T follicular helper cell (primary cell): ENCODE measurements around the gene TIAM1.

ENCODE experiments used
- DNase-seq: peaks from one replicate; pipeline ENCODE4 v3.0.0-alpha.2; 2020; ENCODE audit warnings: low read depth

The TIAM1 gene

DNA sequence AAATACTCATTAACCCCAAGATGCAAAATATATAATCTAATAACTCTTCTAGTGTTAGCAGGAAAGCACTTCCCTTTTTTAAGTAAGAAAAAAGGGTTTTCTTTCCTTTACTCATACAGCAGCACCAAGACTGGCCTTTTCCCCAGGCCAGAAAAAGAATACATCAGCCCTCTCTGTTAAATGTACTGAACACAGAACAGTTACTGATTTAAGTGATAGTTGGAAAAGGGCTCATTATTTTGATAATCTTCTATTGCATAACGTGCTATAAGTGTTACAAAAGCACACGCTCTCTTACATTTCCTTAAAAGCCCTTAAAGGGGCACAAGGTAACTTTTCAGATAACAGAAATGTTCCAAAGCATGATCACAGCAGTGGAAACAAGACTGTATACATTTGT is 142.9 kb downstream of the TIAM1 start:
- DNase-seq = no peak

DNA sequence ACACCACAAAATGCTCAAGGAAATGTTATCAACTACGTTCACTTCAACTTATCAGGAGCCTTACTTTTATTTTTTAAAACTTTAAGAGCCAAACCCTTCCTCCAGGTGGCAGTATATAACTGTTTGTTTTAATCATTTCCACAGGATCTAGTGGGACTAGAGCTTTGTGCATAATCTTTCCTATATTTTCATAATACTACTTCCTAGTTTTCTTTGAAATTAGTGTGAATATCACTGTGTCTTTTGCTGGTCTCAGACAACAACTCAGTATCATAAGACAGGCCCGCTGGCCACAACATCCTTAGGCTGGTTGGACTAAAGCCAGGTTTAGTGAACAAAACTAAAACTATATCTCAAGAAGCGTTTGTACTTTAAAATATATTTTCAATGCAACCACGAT is 145.5 kb downstream of the TIAM1 start:
- no peak for DNase-seq

DNA sequence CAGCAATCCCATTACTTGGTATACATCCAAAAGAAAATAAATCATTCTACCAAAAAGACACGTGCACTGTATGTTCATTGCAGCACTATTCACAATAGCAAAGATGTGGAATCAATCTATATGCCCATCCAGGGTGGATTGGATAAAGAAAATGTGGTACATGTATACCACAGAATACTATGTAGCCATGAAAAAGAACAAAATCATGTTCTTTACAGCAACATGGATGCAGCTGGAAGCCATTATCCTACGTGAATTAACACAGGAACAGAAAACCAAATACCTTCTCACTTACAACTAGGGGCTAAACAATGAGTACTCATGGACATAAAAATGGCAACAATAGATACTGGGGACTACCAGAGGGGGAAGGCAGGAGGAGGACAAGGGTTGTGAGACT is 147.3 kb downstream of the TIAM1 start:
- no peak for DNase-seq

DNA sequence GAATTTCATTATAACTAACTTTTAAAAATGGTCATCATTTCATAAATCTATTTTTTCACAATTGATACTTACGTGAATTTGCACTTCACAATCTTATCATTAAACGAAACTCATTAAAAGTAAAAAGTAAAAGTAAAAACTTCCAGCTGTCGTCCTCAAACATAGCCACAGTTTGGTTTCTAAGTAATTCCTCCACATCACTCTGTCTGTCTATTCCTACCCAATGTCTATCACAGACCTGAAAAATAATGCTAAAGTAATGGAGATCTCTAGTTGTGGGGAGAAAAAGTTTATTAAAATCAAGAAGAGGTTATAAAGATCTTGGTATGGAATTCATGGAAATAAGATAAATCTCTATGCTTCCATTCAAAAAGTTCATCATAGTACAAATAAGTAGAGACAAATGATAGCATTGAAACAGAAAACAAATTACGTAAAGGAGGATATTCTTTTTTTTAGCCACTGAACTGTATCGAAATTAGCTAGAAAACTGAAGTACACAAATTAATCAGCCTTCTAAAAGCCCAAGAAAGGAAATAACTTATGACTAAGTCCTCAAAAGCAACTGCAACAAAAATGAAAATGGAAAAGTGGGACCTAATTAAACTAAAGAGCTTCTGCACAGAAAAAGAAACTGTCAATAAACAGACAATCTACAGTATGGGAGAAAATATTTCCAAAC is 148.6 kb downstream of the TIAM1 start:
- no peak for DNase-seq

DNA sequence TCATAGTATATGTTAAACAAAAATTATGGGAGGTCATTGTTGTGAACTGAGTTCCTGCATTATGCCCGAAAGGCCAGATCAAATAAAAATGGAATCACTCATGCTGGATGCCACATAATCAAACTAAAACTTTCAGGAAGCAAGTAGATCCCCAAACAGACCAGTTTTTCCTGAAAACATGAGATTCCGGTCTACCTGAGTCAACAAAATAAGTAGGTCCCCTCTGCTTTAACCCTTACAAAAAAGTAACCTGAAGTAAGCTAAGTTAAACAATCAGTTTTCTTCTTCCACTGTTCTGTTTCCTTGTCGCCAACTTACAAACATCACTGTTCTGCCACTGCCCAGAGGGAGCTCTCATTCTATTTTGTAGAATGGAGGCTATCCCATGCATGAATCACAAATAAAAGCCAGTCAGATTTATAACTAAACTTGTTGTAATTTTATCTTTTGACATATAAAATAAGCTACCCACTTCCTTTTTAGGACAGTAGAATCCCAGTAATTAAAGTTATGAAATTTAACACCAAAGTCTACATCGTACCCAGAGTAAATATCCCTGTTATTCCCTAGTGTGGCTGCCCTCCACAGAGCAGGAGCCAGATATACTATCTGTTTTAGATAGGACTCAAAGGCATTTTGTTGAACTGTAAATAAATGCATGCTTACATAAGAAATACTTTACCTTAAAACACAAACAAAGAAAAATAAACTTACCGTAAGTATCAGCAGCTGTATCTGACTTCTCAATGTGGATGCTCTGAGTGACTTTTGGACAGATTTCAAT is 149.4 kb downstream of the TIAM1 start:
- no peak for DNase-seq

DNA sequence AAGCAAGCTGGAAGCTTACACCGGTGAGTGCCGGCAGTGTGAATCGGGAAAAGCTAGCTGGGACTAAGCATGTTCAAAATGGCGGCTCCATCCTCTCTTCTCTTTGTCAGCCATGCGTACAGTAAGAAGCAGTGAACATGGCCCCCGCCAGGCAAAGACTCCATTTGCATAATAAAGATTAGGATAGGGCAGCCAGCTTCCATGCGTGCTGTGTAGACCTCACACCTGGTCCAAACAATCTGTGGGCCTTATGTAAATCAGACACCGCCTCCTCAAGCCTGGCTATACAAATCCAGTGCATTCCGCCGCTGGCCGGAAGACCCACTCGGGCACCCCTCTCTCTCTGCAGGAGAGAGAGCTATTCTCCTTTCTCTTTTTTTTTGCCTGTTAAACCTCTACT is 150.3 kb downstream of the TIAM1 start:
- DNase-seq = no peak

DNA sequence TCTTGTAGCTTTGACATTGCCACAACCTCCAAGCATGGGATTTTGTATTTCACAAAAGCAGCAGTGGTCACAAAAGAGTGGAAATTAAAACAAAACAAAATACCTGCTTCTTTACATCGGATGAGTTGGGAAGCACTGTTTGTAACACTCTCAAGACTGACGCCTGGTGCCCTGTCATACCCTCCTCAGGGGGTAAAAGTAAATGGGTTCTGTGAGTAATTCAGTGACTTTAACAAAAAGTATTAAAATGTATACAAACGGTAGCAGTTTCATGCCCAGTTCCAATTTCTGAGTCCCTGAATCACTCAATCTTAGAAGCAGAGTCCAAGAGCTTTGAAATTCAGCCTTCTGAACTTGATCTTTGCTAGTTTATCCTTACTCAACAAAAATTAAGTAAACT is 152.5 kb downstream of the TIAM1 start:
- no peak for DNase-seq

DNA sequence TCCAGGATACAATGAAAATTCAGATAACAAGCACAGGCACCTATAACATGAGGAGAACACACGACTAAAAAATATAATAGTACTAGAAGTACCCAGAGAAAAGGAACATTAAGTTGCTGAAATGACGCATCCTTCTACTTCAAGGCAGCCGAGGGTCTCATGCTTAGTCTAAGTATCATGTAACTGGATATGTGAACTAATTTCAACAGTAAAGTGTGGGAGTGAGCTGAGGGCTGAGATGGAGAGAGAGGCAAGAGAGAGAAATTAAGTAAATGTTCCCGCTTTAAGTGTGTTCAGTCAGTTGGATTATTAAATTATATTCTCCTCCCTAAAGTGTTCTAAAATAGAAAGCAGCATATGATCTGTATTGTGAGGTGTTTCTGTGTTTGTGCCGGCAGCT is 153.5 kb downstream of the TIAM1 start:
- no peak for DNase-seq

DNA sequence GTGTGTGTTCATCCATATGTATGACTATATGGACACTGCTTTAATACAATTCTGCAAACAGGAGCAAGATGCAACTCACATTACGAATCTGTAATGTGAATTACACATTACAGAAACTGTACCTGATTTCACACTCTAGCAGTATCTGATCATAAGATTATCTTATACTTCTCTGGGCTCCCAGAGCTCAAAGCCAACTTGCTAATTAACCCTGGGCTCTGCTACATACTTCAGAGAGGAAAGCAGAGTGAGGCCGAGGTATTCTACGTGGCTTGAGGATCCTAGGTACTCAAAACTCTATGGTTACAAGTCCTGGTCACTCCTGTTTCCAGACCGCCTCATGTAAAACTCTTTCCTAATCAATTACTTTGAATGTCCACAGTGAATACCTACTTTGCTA is 156.6 kb downstream of the TIAM1 start:
- no peak for DNase-seq

DNA sequence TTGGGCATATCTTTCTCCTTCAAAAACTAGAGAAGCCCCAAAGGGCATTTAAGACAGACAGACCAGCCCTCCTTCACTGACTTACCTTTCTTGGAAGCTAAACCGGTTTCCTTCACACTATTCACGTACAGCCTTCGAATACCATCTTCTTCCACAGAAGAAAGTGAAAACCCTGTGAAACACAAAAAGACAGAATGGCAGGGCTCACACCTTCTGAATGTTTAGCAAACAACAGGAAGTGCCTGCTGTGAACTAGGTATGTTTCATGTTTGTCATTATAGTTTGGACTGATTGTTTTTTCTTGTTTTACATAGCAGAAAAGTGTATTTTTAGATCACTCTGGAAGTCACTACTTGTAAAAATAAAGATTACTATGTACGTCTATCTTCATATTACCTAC is 157.1 kb downstream of the TIAM1 start:
- DNase-seq = no peak

DNA sequence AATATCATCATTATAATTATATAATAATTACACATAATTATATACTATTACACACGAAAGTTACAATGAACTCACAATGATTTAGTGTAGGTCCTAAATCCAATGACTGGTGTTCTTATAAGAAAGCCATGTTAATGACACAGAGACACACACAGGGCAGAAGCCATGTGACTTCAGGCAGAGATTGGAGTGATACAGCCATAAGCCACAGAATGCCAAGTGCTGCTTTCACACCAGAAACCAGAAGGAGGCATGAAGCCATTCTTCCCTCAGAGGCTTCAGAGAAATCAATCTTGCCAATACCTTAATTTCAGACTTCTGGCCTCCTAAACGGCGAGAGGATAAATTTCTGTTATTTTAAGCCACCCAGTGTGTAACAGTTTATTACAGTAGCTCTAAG is 158.4 kb downstream of the TIAM1 start:
- peak; percentile 22 for DNase-seq

DNA sequence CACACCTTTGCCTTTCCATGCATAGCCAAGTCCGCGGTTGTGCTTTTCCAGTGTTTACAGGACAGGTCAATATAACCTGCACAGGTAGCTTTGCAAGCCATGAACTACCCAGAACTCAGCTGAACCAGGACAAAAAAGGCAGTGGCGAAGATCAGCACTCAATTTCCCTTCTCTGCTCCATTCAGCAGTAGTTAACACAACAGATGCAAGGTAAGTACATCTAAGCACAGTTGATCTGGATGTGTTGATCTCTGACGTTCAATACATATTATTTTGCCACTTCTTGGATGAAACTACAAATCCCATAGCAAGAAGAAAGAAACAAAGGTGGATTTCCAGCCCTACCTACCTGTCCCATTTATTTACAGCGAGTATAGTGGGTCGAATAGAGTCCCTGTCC is 159.2 kb downstream of the TIAM1 start:
- DNase-seq = no peak

DNA sequence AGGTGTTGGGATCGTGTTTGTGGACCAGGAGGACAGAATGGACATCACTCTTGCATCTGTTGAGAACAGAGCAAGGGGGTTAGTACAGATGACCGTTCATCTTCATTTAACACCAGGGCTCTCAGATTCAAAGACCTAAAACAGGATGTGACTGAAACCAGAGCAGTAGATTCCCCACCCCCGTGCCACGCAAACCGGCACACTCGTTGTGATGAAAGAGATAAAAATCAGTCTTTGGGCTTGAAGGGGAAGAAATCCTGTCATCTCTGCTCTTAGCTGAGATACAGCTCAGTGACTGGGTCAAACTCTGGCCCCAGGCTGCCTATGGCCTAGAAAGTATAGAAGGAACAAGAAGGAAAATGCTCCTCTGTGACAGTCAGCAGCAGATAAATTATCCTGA is 159.6 kb downstream of the TIAM1 start:
- DNase-seq = peak; percentile 61

DNA sequence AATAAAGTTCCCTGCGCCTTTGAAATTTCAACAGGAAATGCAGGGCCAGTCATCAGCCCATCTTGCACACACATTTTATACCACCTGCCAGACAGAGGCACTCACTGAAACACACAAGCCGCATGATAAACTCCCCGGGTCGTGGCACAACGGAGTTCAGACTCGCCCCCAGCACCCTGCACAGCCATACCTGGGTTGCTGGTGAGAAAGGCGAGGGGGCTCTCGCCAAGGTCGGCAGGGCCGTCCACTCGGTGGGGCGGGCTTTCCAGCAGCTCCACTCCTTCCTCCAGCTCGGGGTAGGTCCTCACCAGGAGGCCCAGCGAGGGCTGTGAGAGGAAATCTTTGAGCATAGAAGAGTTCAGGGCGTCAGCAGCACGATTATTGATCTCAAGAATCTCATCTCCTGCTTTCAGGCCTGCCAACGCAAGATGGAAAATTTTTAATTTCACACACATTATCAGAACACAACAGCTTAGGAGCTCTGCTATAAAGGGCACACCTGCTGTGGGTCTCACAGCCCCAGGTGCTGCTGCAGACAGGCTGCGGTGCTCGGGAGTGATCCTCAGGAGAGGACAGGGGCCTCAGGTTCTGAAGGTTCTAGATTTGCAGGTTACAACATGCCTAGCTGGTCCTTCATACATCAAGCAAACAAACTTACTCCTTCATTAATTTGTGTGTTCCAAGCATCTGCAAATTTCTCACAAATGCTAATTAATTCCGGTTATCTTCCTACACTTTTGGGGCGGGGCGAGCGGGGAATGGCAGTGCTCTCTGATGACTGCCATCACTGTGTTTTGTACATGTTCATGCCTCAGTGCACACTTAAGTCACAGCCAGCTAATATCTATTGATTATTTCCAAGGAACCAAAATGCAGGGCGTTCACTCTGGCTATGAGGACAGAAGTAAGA is 161.6 kb downstream of the TIAM1 start:
- peak; percentile 60 for DNase-seq

DNA sequence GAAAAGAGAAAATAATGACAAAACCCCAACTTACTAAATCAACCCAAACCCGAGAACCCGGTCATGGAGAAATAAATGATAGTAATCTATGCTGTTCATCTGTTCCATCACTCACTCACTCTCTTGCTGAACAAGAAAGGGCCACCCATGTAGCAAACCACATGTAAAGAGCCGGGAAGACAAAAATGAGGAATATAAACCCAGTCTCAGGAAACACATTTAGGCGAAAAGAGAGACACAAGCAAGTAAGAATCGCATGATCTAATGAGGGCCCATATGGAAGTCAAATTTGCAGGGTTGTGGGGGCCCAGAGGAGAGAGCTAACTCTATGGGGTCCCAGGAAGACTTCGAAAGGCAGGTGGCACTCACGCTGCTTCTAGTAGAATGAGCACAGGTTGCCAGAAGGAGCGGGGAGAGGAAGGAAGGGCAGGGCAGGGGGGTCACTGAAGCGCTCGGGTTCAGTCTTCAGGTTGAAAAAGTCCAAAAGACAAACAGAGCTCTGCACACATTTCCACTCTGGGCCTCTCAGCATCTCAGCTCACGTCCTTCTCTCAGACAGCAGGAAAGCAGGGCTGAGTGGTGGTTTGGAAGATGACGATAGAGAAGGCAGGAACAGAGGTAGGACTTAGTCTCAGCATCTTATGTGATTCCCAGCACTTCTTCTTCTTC is 162.8 kb downstream of the TIAM1 start:
- peak; percentile 40 for DNase-seq

DNA sequence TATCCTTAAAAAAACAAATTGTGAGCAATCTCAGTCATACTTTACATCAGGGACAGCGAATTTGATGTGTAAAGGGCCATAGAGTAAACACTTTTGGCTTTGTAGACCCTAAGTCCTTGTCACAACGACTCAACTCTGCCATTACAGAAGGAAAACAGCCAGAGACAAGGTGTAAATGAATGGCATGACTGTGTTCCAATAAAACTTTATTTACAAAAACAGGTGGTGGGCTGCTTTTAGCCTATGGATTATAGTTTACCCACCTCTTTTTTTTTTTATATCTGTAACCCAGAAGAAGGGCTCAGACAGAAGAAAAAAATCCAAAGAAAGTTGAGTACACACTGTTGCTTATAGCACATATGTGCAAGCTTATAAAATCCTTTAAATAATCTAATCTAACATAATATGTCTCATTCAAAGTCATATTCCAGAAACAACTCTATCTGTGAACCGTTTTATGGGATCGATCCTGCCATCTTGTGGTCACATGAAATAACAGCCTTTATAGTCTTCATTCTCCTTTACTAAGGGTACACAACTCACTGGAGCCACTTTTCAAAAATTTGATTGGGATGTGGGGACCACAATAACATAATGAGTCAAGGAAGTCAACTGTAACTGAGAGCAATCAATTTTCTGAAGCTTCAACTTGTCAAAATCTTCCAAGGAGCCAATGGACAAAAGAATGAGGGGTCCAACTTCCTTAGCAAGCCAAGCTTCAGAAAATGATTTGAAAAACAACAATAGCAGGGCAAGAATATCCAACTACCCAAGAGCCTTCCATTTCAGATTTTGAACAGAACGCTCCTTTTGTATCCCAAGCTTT is 163.6 kb downstream of the TIAM1 start:
- DNase-seq = no peak

DNA sequence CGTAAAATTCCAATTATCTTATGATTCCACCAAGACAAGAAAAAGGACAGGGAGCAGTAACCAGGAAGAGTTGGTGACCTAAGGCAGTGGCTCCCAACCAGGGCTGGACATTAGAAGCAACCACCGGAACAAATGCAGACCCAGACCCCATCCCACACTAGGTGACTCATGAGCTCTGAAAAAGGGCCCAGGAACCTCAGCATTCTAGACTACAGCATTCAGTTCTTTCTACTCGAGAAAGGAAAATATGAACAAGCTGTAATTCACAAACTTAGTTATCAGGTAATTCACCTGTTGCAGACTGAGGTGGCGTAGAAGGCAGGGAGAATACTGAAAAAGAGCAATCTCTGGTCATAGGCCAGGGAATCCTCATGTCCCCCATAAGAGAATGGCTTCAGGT is 167.3 kb downstream of the TIAM1 start:
- DNase-seq = no peak

DNA sequence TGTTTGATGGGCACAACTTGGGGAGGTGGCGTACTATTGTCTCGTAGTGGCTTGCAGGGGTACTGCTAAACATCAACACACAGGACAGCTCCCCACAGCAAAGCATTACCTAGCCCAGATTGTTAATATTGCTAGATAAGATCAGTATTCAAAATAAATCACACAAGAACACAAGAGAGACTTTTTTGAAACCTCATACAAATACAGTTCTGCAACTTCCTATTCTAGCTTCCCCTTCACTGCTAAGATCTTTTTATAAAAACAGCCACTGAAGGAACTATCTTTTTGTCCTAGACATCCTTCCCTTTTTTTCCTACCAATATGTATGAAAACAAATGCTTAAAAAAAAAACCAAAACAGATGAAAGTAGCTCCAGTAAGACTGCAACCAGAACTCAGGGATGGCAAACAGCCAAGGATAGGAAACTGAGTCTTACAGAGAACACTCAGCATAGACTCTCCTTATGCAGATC is 167.9 kb downstream of the TIAM1 start:
- DNase-seq = no peak

DNA sequence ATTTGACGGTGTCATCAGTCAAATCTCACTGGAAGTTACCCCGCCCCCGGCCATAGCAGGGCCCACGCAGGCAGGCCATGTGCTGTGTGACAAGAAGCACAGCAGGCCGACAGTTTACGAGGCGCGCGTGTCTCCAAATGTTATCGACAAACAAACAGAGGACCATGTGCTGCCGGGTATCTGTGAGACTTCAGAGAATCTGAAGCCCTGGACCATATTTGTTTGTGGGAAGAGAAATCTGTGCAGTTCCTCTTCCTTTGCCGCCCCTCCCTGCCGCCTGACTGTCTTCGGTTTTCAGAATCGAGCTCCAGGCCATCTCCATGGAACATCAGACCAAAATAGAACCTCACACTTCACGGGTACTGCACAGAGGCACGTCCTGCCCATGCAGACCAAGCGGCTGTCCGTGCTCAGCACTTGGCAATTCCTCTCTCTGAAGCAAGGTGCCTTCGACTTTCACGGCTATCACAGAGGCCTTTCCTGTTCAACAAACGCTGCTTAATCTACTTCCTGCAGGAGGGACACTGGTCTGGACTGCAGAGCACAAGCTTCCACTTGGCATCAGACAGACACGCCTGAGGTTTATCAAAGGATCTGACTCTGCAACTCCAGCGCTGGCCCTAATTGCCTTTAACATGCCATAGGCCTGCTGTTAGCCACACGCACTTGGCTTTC is 170.0 kb downstream of the TIAM1 start:
- peak; percentile 28 for DNase-seq

DNA sequence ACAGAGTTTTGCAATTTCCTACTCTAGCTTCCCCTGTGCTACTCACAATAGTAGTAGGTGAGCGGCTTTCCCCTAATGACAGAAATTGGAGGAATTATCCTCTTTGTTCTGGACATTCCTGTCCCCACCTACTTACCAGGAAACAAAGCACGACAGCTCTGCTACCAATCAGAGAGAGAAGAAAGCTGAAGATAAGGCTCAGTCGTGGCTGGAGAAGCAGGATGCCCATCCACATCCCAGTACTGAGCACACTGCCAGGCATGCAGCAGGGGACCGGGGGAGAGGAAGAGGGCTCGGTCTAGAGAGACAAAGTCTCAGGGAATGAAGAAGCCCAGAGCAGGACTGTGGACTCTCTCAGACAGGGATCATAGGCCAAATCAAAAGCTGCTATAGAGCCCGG is 171.7 kb downstream of the TIAM1 start:
- no peak for DNase-seq
